Mucosa of descending colon (tissue), 3 donors: ENCODE measurements around the gene ZNF701. TPM values are rescaled to one million over a fixed set of nuclear protein-coding genes. Genes with fewer than 3 reads are reported as not detected.

Experiments
- ATAC-seq: fragments of 200-7000 bp; cut with Tn5 transposase; one replicate; pipeline ENCODE4 v1.9.1; 2020; ENCODE audit warnings: mild to moderate bottlenecking, moderate library complexity
- DNase-seq, 3 donors: peaks; one replicate each; pipeline ENCODE4 v3.0.0-alpha.2; 2020
- H3K36me3 ChIP-seq: fragments of 200-600 bp; one replicate; pipeline ENCODE4 v1.8.0; 2021; ENCODE audit warnings: low read depth, mild to moderate bottlenecking
- H3K4me1 ChIP-seq: fragments of 200-600 bp; one replicate; pipeline ENCODE4 v1.8.0; 2021; ENCODE audit warnings: low read depth, mild to moderate bottlenecking
- H3K4me3 ChIP-seq: fragments of 200-600 bp; one replicate; pipeline ENCODE4 v1.8.0; 2021; ENCODE audit warnings: mild to moderate bottlenecking
- H3K9me3 ChIP-seq: fragments of 200-600 bp; one replicate; pipeline ENCODE4 v1.8.0; 2021; ENCODE audit warnings: mild to moderate bottlenecking
- CTCF ChIP-seq: fragments of 200-600 bp; IDR thresholded peaks from one replicate; pipeline ENCODE4 v1.8.0; 2022; ENCODE audit warnings: antibody characterized with exemption, mild to moderate bottlenecking
- intact Hi-C, 2 donors: fragments of 100-400 bp; cut with DNase I in 1 of 2; cut with micrococcal nuclease in 1 of 2; formaldehyde crosslinking; loops; one replicate each; pipeline versions ENCODE4 v1.11.0 to v1.11.1; 2022; cut with DNase I, micrococcal nuclease
- long read RNA-seq, 2 donors: library from polyadenylated mRNA; unstranded; transcript quantifications; one replicate each; pipeline ENCODE4 v2.0.0, GENCODE V29; 2019 to 2021
- total RNA-seq, 3 donors: library from RNA; stranded (reverse); fragmentation: NEBNext Ultra II Directional in 2 of 3; extraction: Animal tissue kit (Norgen Biotek cat#: 25700) in 2 of 3; gene quantifications; one replicate each; pipeline versions ENCODE4 v1.2.1 to v1.2.4, GENCODE V29; 2021 to 2023
- donor health status: DM: no; HTN: no; CAD: no; lungs with moderate emphysema.
- donor health status: DM: no; HTN: no; CAD: no.
- donor health status: DM: no; HTN: yes; CAD: no.

The ZNF701 gene
- total RNA-seq, result 10 to 100 TPM; 20.2 to 35.2 (median 27.2) TPM
- long read RNA-seq, donor 1, transcript ZNF701-202 (4 exons, 2,634 nt), result major isoform, 5 of 8 reads
- long read RNA-seq, donor 1, partial matches to known transcripts, result 0 of 8 reads
- long read RNA-seq, donor 1, other reads (novel, unspliced or antisense), result 3 of 8 reads
- long read RNA-seq, donor 2, partial matches to known transcripts, result 0 of 3 reads
- long read RNA-seq, donor 2, other reads (novel, unspliced or antisense), result 1 of 3 reads

- Histone ChIP-seq H3K4me3 (peak within 1 kb of the TSS; percentile 42), H3K36me3 (peaks cover 9% of the 10 kb centered on the region), H3K9me3 (peaks cover 68% of the 10 kb centered on the region), H3K4me1 (peaks cover 5% of the 10 kb centered on the region)
- DNase-seq (peak; percentile 96 to 98 (median 98)), ATAC-seq (peak; percentile 100)
- intact Hi-C loops, result no loop called here
- peak; percentile 34 for TF ChIP-seq CTCF
Measured at GRCh38 chr19:52570000-52570861, at the start of gene ZNF701. Gene ZNF701 (plus strand): TSS chr19:52570287. CDS start chr19:52574148, 3,861 bp downstream.

GRCh38 chr19:52522551-52522950 lies 47.5 kb upstream of the ZNF701 start:
- intact Hi-C loops, result no loop called here
- no peak for DNase-seq

GRCh38 chr19:52524086-52524485 lies 46.0 kb upstream of the ZNF701 start:
- Histone ChIP-seq H3K4me1 (peaks cover 9% of the 10 kb centered on the region), H3K9me3 (peaks cover 31% of the 10 kb centered on the region), H3K36me3 (no peaks in the 10 kb centered on the region), H3K4me3 (no peak overlapping the region)
- intact Hi-C loops, result no loop called here
- TF ChIP-seq CTCF, result no peak
- no peak for DNase-seq
- no peak for ATAC-seq

More at GRCh38 chr19:52522551-52522950, 47.5 kb upstream of the ZNF701 start:
- no peak for TF ChIP-seq CTCF
- Histone ChIP-seq H3K4me3 (no peak overlapping the region), H3K36me3 (no peaks in the 10 kb centered on the region), H3K9me3 (peaks cover 31% of the 10 kb centered on the region), H3K4me1 (no peaks in the 10 kb centered on the region)
- no peak for ATAC-seq

- ATAC-seq, result peak; percentile 98
- Histone ChIP-seq H3K36me3 (no peaks in the 10 kb centered on the region), H3K9me3 (peaks cover 35% of the 10 kb centered on the region), H3K4me1 (peaks cover 9% of the 10 kb centered on the region), H3K4me3 (peak within 1 kb of the TSS; percentile 54)
- DNase-seq, result peak; percentile 99
- intact Hi-C loops, result no loop called here
- peak; percentile 31 for TF ChIP-seq CTCF
Measured at GRCh38 chr19:52527134-52527955, 42.7 kb upstream of the ZNF701 start, which contains the start of gene ZNF808. Gene ZNF808 (plus strand): TSS chr19:52527668. CDS start chr19:52543285, 15,617 bp downstream.

- H3K36me3 ChIP-seq, result no peaks in the 10 kb centered on the region
- intact Hi-C loops, result no loop called here
- peak overlapping the region; percentile 54 for H3K4me3 ChIP-seq
- TF ChIP-seq CTCF, result no peak
- peak; percentile 34 for ATAC-seq
- peaks cover 9% of the 10 kb centered on the region for H3K4me1 ChIP-seq
- H3K9me3 ChIP-seq, result peaks cover 33% of the 10 kb centered on the region
- peak; percentile 19 to 54 (median 50) for DNase-seq
Measured at GRCh38 chr19:52527956-52528351, 42.1 kb upstream of the ZNF701 start.
